ENCODE measurements around the gene SPEG.

The SPEG gene

GRCh38 chr2:219471476-219472371 is 37.1 kb downstream of the SPEG start:
- no peak for DNase-seq (ENCODE audit: low read depth in 1 of 2, low spot score in 1 of 2)
- Histone ChIP-seq H3K4me3 (replicated peaks; ENCODE audit: insufficient read depth, low read length) (no peak overlapping the region), H3K27me3 (ENCODE audit: insufficient read depth, poor library complexity, severe bottlenecking) (no peaks in the 10 kb centered on the region)

GRCh38 chr2:219472629-219473187 is 38.1 kb downstream of the SPEG start:
- no peaks in the 10 kb centered on the region for H3K27me3 ChIP-seq (ENCODE audit: insufficient read depth, poor library complexity, severe bottlenecking)
- TF ChIP-seq REST (IDR thresholded peaks at IDR 0.05; ENCODE audit: insufficient replicate concordance, low read depth) (no peak), GABPA (IDR thresholded peaks at IDR 0.05; ENCODE audit: low read depth) (no peak), POLR2AphosphoS5 (IDR thresholded peaks at IDR 0.05; ENCODE audit: low read depth) (no peak), SPI1 (IDR thresholded peaks at IDR 0.05; ENCODE audit: borderline replicate concordance, low read depth) (no peak)
- TF ChIP-seq, protein P1, sequence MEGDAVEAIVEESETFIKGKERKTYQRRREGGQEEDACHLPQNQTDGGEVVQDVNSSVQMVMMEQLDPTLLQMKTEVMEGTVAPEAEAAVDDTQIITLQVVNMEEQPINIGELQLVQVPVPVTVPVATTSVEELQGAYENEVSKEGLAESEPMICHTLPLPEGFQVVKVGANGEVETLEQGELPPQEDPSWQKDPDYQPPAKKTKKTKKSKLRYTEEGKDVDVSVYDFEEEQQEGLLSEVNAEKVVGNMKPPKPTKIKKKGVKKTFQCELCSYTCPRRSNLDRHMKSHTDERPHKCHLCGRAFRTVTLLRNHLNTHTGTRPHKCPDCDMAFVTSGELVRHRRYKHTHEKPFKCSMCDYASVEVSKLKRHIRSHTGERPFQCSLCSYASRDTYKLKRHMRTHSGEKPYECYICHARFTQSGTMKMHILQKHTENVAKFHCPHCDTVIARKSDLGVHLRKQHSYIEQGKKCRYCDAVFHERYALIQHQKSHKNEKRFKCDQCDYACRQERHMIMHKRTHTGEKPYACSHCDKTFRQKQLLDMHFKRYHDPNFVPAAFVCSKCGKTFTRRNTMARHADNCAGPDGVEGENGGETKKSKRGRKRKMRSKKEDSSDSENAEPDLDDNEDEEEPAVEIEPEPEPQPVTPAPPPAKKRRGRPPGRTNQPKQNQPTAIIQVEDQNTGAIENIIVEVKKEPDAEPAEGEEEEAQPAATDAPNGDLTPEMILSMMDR (IDR thresholded peaks at IDR 0.05; ENCODE audit: insufficient read depth, low read length), result no peak
- H3K4me3 ChIP-seq (replicated peaks; ENCODE audit: insufficient read depth, low read length), result no peak overlapping the region
- no peak for DNase-seq (ENCODE audit: low read depth in 1 of 2, low spot score in 1 of 2)
- no peak overlapping the region for H3K27ac ChIP-seq (replicated peaks)

More at GRCh38 chr2:219471476-219472371, 37.1 kb downstream of the SPEG start:
- no peak overlapping the region for H3K27ac ChIP-seq (replicated peaks)
- TF ChIP-seq SPI1 (IDR thresholded peaks at IDR 0.05; ENCODE audit: borderline replicate concordance, low read depth) (no peak), POLR2AphosphoS5 (IDR thresholded peaks at IDR 0.05; ENCODE audit: low read depth) (no peak), GABPA (IDR thresholded peaks at IDR 0.05; ENCODE audit: low read depth) (no peak), REST (IDR thresholded peaks at IDR 0.05; ENCODE audit: insufficient replicate concordance, low read depth) (no peak)
- TF ChIP-seq, protein P1 (IDR thresholded peaks at IDR 0.05; ENCODE audit: insufficient read depth, low read length), result no peak

- H3K4me3 ChIP-seq (replicated peaks; ENCODE audit: insufficient read depth, low read length), result no peak overlapping the region
- no peak for DNase-seq (ENCODE audit: low read depth in 1 of 2, low spot score in 1 of 2)
- TF ChIP-seq GABPA (IDR thresholded peaks at IDR 0.05; ENCODE audit: low read depth) (no peak), SPI1 (IDR thresholded peaks at IDR 0.05; ENCODE audit: borderline replicate concordance, low read depth) (no peak), REST (IDR thresholded peaks at IDR 0.05; ENCODE audit: insufficient replicate concordance, low read depth) (no peak), POLR2AphosphoS5 (IDR thresholded peaks at IDR 0.05; ENCODE audit: low read depth) (no peak)
- TF ChIP-seq, protein P1 (IDR thresholded peaks at IDR 0.05; ENCODE audit: insufficient read depth, low read length), result no peak
- H3K27ac ChIP-seq (replicated peaks), result no peak overlapping the region
- no peaks in the 10 kb centered on the region for H3K27me3 ChIP-seq (ENCODE audit: insufficient read depth, poor library complexity, severe bottlenecking)
Measured at GRCh38 chr2:219473511-219473910, 38.9 kb downstream of the SPEG start.
